GM12873 (cell line): ENCODE measurements around the gene ARX.

Source experiments
- TF ChIP-seq, protein P1 (sequence below): IDR thresholded peaks from 2 replicates; pipeline ENCODE4 v1.5.1; 2012; ENCODE audit warnings: low read depth, mild to moderate bottlenecking, moderate library complexity, low read length, control low read depth; ENCODE audit not compliant: insufficient read depth; ENCODE audit errors: missing control alignments

The ARX gene

DNA sequence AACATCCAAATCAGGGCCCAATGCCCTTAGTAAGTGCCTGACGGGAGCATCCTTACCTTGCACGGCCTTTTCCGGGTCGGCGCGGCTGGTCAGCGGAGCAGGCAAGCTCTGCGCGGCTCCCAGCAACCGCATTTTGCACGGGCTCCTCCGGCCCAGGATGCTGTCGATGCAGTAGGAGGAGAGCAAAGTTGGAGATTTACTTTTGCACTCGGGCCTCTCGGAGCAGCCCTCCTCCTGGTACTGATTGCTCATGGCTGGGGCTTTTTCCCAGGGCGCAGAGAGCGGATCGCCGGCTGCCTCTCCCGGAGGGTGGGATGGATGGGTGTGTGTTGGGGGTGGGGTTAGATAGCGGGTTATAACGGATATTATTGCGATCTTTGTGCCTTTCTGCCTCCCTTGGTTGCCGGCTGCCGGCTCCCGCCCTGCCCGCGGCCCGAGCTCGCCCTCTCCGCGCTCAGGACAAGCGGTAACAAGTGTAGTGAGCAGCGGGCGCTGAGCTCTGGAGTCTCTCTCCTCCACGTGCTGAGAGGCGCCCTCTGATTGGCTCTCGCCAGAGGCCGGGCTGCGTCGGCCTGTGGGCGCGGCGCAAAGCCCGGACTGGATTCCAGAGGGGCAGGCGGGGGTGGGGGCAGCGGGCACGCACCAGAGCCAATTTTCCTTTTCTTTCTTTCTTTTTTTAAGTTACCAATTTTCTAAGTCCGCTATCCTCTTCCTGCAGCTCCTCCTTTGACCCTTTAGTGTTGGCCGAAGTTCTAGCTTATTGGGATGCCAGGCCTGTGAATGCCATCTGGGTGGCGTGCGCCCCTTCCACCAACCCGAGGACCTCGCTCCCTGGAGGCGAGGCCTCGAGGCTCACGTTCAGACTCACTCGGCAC, at the start of gene ARX:
TSS of gene ARX (minus strand) at position 480 of the 875 bp plus-strand sequence. CDS start at position 252, 228 bp downstream.
- TF ChIP-seq, protein P1, sequence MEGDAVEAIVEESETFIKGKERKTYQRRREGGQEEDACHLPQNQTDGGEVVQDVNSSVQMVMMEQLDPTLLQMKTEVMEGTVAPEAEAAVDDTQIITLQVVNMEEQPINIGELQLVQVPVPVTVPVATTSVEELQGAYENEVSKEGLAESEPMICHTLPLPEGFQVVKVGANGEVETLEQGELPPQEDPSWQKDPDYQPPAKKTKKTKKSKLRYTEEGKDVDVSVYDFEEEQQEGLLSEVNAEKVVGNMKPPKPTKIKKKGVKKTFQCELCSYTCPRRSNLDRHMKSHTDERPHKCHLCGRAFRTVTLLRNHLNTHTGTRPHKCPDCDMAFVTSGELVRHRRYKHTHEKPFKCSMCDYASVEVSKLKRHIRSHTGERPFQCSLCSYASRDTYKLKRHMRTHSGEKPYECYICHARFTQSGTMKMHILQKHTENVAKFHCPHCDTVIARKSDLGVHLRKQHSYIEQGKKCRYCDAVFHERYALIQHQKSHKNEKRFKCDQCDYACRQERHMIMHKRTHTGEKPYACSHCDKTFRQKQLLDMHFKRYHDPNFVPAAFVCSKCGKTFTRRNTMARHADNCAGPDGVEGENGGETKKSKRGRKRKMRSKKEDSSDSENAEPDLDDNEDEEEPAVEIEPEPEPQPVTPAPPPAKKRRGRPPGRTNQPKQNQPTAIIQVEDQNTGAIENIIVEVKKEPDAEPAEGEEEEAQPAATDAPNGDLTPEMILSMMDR: no peak

DNA sequence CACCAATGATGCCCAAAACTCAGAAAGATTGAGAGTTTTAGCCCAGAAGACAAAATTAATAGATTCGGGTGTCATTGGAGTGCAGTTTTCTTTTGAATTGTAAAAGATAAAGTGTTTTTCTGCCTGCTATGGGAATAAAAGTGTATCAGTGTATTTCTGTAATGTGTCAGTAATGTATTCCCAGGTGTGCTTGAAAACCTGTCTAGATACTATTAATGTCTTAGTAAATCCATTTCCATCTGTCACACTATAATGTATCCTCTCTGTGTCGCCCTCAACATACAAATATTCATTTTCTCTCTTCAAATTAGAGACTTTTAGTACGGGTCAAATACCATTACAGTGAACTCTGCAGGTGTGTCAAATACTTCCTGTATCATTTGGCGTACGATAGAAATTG, 43.5 kb upstream of the ARX start:
- TF ChIP-seq, protein P1: no peak

DNA sequence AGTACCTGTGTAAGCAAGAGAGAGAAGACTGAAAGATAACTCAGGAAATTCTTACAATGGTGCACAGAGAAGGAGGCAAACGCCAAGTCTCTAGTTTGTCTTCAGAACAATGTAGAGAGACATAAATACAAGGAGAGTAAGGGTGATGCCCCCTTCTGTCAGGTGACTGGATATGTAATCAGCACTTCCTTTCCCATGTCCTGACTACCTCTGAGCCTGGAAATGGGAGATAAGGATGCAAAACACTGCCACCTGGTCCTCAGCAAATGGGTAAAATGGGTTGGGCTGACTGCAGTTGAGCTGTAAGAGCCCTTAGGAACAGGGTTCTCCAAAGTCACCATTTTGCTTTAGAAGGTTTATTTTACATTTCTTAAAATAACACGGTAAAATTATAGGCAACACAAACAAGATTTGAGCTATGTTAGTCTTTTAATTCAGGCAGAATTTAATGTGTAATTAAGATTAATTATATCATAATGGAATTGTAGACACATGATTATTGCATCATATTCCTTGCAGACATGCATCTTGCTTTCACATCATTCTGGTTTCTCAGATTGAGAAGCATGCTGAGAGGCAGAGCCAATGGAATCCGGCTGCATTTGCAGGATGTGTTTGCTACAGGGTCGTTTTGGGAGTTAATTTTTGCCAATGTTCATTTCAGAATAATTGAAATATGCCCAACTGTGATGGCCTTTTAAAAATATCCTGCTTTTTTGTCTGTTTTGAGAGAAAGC, 37.2 kb upstream of the ARX start:
- TF ChIP-seq, protein P1: no peak

DNA sequence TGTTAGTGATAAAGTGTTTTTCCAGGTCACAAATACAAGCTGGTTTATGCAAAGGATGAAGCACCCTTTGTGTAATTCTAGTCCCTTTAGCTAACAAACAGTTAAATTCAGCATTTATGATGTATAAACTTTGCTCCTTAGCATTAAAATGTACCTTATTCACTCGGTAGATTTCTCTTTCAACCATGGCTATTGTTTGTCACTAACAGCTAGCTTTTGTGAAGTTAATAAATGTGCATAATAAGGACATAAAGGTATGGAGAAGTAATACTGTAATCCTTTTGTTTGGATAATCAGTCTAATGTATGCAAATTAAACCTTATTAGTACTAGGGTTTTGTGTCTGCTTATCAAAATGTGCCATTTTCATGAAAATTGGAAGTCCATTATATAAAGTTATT, 34.2 kb upstream of the ARX start:
- TF ChIP-seq, protein P1: no peak

DNA sequence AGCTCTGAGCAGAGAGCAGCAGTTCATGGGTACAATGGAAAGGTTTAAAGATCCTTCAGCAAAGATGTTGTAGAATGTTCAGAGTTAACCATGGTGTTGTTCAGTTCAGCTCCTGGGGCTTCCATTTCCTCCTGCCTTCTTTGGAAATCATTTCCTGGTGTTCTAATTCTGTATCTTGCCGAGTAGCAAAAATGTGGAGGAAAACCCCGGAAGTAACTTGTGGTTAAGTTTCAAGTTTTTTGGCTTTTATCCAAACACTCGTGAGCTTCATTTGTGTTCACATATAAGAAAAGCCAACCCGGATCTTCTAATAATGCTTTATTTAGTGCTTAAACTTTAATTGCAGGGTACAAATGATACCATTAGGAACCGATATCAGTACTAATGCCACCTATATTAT, 33.6 kb upstream of the ARX start:
- TF ChIP-seq, protein P1: no peak

DNA sequence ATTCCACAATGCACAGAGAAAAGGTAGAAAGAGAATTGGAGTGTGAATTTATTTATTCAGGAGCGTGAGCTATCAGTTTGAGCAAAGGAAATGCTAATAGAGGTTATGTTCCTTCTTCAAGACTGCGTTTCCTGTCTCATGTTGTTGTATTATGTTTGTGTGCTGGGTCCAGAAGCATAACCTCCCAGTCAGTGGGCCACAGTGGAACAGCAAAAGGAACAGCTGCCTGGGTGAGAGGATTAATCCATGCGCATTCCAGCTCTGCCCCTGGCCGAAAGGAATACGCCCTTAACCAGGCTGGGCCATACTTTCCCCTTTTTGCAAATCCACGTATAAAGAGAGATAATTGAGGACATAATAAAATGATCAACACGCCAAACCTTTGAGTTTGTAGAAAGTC, 32.4 kb upstream of the ARX start:
- TF ChIP-seq, protein P1: no peak

DNA sequence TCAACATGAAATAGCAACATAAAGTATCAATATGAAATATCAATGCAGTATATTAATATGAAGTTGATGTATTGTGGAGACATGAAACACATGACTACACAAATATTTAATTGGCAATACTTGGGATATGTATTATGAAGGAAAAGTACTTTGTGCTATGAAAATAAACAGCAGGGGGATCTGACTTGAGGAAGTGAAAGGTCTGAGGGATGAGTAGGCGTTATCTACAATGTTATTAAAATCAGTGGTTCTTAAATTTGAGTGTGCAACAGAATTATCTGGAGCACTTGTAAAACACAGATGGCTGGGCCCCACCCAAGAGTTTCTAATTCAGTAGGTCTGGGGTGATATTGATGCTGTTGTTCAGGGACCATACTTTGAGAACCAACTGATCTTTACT, 27.4 kb upstream of the ARX start:
- TF ChIP-seq, protein P1: no peak
